RWPE1 (cell line): ENCODE measurements around the gene NPTX1.

Experiments
- CTCF ChIA-PET: fragments of 350-600 bp; sonication (Branson Sonifier 250); formaldehyde crosslinking; extraction: SDS; loops from one replicate; lab custom pipeline; 2021; lab: Yijun Ruan, JAX
- POLR2A ChIA-PET: fragments of 400-600 bp; formaldehyde crosslinking; extraction: SDS; loops from one replicate; lab custom pipeline; 2020; ENCODE audit warnings: antibody characterized with exemption; ENCODE audit not compliant: low non-redundant PET; lab: Yijun Ruan, JAX
- DNase-seq: peaks from one replicate; pipeline ENCODE4 v3.0.0; 2012; ENCODE audit warnings: low spot score
- H3K27ac ChIP-seq: fragments of 450-650 bp; 2 replicates; pipeline ENCODE4 v1.5.1; 2017
- TF ChIP-seq, protein P1 (sequence below): fragments of 450-650 bp; conservative IDR thresholded peaks from 2 replicates; pipeline ENCODE4 v1.5.1; 2017; ENCODE audit warnings: low read depth, mild to moderate bottlenecking

The NPTX1 gene

DNA sequence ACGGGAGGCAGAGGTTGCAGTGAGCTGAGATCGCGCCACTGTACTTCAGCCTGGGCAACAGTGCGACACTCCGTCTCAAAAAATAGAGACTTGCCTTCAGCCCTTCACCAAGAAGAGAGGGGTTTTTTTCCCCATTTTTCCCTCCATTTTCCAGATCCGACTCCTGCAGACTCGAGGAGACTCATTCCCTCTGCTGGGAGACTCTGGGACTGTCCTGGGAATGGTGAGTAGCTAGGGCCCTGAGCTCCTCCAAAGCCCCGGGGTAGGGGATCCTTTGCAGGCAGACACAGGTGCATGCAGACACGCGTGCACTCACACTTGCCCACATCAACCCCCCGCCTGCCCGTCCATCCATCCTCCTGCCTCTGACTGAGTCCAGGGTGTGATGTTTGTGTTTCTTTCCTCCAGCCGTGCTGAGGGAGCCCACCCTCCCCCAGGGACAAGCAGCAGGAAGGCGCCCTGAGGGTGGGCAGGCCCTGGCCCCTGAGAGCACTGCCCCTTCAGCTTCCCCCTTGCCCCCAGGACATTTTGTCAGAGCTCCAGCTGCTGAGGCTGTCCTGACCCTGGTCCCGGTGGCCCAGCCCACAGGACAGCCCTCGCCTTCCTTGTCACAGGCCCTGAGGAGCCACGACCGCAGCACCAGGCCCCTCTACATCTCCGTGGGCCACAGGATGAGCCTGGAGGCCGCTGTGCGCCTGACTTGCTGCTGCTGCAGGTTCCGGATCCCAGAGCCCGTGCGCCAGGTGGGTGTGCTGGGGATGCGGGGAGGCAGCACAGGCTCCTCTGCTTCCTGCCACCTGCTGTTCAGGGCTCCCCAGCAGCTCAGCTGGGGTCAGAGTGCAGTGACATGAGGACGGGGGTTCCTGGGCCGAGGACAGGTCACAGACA lies 51.3 kb downstream of the NPTX1 start:
- POLR2A ChIA-PET, result interaction anchor here (0.6 kb wide), 1 partner anchor 416 kb away, joined by 4 read pairs; no protein-coding TSS in a partner anchor
- TF ChIP-seq, protein P1, sequence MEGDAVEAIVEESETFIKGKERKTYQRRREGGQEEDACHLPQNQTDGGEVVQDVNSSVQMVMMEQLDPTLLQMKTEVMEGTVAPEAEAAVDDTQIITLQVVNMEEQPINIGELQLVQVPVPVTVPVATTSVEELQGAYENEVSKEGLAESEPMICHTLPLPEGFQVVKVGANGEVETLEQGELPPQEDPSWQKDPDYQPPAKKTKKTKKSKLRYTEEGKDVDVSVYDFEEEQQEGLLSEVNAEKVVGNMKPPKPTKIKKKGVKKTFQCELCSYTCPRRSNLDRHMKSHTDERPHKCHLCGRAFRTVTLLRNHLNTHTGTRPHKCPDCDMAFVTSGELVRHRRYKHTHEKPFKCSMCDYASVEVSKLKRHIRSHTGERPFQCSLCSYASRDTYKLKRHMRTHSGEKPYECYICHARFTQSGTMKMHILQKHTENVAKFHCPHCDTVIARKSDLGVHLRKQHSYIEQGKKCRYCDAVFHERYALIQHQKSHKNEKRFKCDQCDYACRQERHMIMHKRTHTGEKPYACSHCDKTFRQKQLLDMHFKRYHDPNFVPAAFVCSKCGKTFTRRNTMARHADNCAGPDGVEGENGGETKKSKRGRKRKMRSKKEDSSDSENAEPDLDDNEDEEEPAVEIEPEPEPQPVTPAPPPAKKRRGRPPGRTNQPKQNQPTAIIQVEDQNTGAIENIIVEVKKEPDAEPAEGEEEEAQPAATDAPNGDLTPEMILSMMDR, result no peak
- no peak overlapping the region for H3K27ac ChIP-seq
- no peak for DNase-seq
- CTCF ChIA-PET, result interaction anchor here (1.1 kb wide), 1 partner anchor 53 kb away, joined by 3 read pairs; no protein-coding TSS in a partner anchor

DNA sequence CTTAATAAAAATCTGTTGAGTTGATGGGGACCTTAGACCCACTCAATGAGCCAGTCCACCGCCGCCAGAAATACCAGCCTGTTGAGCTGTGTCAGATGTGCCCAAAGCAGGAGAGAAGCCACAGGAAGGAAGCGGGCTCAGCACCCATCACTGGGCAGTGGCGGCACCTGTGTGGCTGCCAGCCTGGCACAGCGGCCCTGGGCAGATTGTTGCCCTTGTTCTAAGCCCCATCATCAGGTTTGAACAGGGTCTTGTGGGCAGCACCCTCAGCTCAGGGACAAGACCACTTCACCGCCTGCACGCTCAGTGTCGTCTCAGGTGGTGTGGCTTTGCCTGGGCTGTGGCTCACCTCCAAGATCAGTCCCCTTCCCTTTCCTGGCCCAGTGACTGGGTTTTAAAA lies 52.1 kb downstream of the NPTX1 start:
- CTCF ChIA-PET, result interaction anchor here (0.5 kb wide), 1 partner anchor 418 kb away, joined by 6 read pairs; no protein-coding TSS in a partner anchor
- DNase-seq, result no peak
- POLR2A ChIA-PET, result no interaction called here
- no peak overlapping the region for H3K27ac ChIP-seq
- TF ChIP-seq, protein P1, result no peak

DNA sequence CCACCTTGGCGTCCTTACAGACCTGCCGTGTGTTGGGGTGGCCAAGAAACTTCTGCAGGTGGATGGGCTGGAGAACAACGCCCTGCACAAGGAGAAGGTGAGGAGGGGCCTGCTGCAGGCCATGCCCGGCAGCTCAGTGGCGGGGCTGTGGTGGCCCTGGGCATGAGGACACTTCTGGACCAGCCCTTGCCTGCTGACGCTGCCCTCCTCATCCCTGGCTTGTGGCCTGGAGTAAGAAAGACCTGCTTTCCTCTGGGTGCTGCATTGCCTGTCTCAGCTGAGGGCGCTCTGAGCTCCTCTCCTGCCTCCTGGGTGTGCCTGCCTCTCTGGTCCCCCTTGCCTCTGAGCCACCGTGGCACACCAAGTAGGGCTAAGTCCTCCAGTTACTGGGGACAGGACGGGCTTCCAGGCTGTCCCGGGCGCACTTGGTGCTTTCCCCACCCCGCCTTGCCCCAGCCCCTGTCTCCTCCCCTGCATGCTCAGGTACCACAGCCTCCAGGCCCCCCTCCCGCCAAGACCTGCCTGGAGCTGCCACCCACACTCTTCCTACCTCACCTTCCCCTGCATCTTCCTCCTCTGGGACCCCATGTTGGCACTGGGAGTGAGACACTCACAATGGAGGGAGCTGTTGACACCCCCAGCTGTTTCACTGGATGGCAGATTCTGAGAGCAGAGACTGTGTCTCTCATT lies 52.7 kb downstream of the NPTX1 start:
- TF ChIP-seq, protein P1, result no peak
- ChIA-PET POLR2A (no interaction called here), CTCF (interaction anchor here (0.5 kb wide), 1 partner anchor 417 kb away, joined by 6 read pairs; no protein-coding TSS in a partner anchor)
- H3K27ac ChIP-seq, result no peak overlapping the region
- no peak for DNase-seq

DNA sequence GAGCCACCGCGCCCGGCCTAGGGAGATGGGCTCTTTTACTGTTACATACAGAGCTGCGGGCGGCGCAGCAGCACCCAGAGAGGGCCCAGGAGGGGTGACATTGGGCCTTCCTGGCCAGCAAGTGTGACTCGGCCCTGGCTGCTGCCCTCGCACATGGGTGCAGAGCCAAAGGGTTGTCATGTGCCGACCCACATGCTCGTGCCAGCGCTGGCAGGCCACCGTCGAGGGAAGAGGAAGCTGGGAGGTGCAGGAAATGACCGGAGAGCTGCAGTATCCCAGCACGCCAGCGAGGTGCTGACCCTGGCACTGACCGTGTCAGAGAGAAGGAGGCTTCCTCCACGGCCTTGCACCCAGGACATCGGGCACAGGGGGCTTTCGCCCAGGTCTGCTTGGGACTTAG lies 53.4 kb downstream of the NPTX1 start:
- CTCF ChIA-PET, result no interaction called here
- TF ChIP-seq, protein P1, result no peak
- no peak overlapping the region for H3K27ac ChIP-seq
- POLR2A ChIA-PET, result no interaction called here
- no peak for DNase-seq

DNA sequence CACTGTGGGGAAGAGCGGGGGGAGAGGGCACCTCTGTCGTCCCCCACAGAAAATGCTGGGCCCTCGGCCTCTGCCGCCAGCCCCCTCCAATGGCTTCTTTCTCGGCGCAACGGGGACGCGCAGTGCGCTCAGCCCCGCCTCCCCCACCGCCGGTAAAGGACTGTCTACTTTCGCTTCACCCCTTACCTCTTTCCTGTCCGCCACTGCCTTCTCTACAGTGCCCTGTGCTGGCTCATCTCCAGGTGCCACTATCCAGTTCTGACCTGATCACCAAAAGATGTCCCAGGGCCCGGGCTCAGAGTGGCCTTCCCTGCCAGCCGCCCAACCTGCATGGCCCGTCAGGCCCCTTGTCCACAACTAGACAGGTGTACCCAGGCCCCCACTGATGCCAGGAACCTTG lies 54.1 kb downstream of the NPTX1 start:
- CTCF ChIA-PET, result no interaction called here
- TF ChIP-seq, protein P1, result no peak
- no peak for DNase-seq
- no peak overlapping the region for H3K27ac ChIP-seq
- POLR2A ChIA-PET, result no interaction called here

DNA sequence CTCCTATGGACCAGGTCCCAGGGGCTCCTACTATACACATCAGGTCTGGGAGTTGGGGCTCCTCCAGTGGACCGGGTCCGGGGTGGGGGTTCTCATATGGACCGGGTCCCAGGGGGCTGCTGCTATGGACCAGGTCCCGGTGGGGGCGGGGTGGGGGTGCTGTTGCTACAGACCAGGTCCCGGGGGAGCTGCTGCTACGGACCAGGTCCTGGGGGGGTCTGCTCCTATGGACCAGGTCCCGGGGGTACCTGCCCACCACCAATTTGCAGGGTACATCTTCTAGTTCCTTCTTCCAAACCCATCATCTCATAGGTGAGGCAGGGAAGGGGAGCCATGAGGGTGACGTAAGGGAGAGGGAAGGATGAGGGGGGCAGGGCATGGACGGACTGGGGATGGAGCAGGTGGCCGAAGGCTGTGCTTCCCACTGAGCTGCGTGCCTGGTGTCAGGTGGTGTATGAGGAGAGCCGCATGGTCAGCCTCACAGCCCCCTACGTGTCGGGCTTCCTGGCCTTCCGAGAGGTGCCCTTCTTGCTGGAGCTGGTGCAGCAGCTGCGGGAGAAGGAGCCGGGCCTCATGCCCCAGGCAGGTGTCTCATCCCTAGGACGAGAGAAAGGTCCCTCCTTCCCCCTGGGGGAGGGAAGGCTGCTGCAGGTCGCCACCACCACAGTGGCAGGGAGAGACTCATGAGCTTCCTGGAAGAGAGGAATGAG lies 54.9 kb downstream of the NPTX1 start:
- CTCF ChIA-PET, result no interaction called here
- POLR2A ChIA-PET, result no interaction called here
- TF ChIP-seq, protein P1, result no peak
- no peak overlapping the region for H3K27ac ChIP-seq
- DNase-seq, result no peak
